Spleen (tissue), 7 donors: ENCODE results near the gene CDON.

Experiments
- POLR2A ChIP-seq, 3 donors: fragments of 450-650 bp; IDR thresholded peaks; one replicate each; pipeline ENCODE4 v1.5.1; 2017; ENCODE audit warnings: antibody characterized with exemption in 3 of 3, mild to moderate bottlenecking in 1 of 3
- POLR2AphosphoS5 ChIP-seq, 3 donors: sonication (generic); formaldehyde crosslinking; IDR thresholded peaks; one replicate each; pipeline ENCODE4 v1.5.1; 2017; ENCODE audit warnings: antibody characterized with exemption in 3 of 3
- TF ChIP-seq, protein P1 (sequence below), 11 experiments: fragments of 200-600 bp in 7 of 11; fragments of 450-650 bp in 4 of 11; sonication (generic) in 4 of 11; IDR thresholded peaks in 8 of 11; conservative IDR thresholded peaks in 3 of 11; 1 replicate in 7 of 11; 2 replicates in 4 of 11; pipeline versions ENCODE4 v1.4.0 to v1.8.0; 2016 to 2021; ENCODE audit warnings: antibody characterized with exemption in 11 of 11, inconsistent platforms in 4 of 11, mild to moderate bottlenecking in 1 of 11
- donor health status: DM: no; HTN: no; CAD: no; lungs with moderate emphysema.
- donor health status: DM: no; HTN: no; CAD: no.
- donor health status: DM: no; HTN: no; CAD: no.

DNA sequence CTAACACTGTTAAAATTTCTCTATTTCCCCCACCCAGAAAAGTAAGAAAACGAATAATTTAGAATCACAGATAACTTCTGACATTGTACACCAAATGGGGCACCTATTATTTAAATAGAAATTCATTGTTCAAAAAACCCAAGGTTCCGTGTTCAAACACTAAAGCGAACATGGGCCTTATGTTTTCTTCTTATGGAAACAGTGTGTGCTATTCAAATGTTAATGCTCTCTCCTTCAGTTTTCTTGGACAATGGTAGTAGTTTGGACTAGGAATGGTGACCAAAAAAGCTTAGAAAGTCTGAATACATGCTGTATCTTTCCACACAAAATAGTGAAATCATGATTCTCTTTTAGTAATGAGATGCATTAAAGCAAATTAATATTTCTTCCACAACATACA lies 83.2 kb downstream of the CDON start:
- TF ChIP-seq, protein P1, sequence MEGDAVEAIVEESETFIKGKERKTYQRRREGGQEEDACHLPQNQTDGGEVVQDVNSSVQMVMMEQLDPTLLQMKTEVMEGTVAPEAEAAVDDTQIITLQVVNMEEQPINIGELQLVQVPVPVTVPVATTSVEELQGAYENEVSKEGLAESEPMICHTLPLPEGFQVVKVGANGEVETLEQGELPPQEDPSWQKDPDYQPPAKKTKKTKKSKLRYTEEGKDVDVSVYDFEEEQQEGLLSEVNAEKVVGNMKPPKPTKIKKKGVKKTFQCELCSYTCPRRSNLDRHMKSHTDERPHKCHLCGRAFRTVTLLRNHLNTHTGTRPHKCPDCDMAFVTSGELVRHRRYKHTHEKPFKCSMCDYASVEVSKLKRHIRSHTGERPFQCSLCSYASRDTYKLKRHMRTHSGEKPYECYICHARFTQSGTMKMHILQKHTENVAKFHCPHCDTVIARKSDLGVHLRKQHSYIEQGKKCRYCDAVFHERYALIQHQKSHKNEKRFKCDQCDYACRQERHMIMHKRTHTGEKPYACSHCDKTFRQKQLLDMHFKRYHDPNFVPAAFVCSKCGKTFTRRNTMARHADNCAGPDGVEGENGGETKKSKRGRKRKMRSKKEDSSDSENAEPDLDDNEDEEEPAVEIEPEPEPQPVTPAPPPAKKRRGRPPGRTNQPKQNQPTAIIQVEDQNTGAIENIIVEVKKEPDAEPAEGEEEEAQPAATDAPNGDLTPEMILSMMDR (IDR thresholded peaks at IDR 0.05 in 8 of 11, conservative IDR thresholded peaks at IDR 0.05 in 3 of 11), result no peak
- no peak for TF ChIP-seq POLR2A (IDR thresholded peaks at IDR 0.05)
- no peak for TF ChIP-seq POLR2AphosphoS5 (IDR thresholded peaks at IDR 0.05)
